ENCODE measurements around the gene ROCK2. TPM values are rescaled to one million over a fixed set of nuclear protein-coding genes. Genes with fewer than 3 reads are reported as not detected.

The ROCK2 gene
- total RNA-seq, 1 donor from 2014 or later = 63.5 TPM

DNA sequence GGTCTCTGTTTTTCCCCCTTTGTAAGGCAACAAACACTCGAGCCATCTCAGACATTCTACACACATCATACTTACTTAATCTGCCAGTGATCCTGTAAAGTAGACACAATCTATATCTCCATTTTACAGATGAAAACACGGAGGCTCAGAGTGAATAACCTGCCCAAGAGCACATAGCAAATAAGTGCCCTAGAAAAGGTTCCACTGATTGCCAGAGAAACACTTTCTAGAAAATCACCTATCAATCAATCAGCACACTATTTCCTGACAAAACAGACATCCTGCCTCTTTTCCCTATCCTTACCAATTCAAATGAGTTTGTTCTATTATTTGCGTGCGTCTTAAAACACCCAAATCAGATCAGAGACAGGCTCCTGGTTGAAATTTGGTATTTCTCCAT lies 165.2 kb downstream of the ROCK2 start:
- Histone ChIP-seq H3K27me3 (no peaks in the 10 kb centered on the region), H3K9me3 (no peaks in the 10 kb centered on the region), H3K4me1 (no peaks in the 10 kb centered on the region), H3K27ac (no peak overlapping the region), H3K36me3 (peaks cover 34% of the 10 kb centered on the region), H3K4me3 (no peak overlapping the region)
- intact Hi-C loops (cut with DNase I) = no loop called here
- TF ChIP-seq, protein P1, sequence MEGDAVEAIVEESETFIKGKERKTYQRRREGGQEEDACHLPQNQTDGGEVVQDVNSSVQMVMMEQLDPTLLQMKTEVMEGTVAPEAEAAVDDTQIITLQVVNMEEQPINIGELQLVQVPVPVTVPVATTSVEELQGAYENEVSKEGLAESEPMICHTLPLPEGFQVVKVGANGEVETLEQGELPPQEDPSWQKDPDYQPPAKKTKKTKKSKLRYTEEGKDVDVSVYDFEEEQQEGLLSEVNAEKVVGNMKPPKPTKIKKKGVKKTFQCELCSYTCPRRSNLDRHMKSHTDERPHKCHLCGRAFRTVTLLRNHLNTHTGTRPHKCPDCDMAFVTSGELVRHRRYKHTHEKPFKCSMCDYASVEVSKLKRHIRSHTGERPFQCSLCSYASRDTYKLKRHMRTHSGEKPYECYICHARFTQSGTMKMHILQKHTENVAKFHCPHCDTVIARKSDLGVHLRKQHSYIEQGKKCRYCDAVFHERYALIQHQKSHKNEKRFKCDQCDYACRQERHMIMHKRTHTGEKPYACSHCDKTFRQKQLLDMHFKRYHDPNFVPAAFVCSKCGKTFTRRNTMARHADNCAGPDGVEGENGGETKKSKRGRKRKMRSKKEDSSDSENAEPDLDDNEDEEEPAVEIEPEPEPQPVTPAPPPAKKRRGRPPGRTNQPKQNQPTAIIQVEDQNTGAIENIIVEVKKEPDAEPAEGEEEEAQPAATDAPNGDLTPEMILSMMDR (IDR thresholded peaks at IDR 0.05) = no peak
- ATAC-seq = no peak
- DNase-seq = no peak

DNA sequence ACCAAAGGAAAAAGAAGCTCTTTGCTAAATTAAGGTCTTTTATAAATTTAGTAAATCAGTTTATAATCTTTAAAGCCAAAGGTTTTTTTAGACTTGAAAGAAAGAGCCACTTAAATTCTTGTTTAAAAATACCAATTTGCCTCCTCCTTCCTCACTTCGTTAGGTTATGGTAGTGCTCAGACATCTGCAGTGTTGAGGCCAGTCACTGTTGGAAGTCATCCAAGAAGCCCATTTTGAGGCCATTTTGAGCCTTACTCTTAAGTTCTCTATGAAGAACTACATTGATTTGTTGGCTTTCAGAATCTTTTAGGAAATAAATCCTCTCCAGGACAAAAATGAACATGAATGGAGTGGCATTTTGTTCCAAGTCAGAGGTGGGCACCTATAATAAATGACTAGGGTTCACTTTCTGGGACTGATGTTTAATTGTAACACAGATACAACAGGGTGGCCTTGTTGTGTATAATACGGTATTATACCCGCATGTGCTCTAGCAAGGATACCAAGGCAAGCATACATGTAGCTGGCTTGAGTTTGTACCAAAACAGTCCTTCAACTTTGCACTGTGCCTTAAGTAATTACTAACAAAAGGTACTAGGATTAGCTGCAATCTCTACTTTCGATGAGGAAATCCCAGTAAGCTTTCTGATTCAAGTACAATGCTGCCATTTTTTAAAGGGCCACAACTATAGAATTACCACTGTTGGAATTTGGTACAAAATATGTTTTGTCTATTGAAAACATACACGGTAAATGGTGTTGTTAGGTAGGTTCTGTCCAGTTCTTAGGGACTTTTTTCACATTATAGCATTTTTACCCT lies 166.4 kb downstream of the ROCK2 start:
- H3K27me3 ChIP-seq = no peaks in the 10 kb centered on the region
- no peak overlapping the region for H3K4me3 ChIP-seq
- intact Hi-C loops (cut with DNase I) = no loop called here
- H3K36me3 ChIP-seq = peaks cover 32% of the 10 kb centered on the region
- H3K27ac ChIP-seq = no peak overlapping the region
- DNase-seq (no peak), ATAC-seq (no peak)
- TF ChIP-seq, protein P1 (IDR thresholded peaks at IDR 0.05) = no peak
- H3K9me3 ChIP-seq = no peaks in the 10 kb centered on the region
- H3K4me1 ChIP-seq = no peaks in the 10 kb centered on the region

DNA sequence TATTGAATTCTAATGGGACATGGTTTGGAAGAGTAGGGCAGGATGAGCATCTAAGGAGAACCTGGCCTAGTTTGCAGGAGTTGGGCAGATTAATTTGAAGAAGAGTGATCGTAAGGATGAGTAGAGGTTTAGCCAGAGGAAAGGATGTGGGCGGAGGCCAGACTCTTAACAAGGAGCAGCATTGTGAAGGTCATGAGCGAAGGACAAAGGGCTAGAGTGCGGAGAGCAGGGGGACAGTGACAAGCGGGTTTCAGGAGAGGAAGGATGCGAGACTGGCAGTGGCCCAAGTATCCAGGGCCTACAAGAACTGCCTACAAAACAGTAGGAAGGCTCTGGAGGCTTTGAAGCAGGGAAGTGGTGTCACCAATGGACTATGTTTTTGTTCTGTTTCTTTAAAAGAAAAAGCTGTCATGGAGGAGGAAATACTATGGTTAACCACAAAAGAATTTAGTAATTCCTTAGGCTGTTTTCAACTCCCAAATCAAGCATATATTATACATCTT lies 169.1 kb downstream of the ROCK2 start:
- Histone ChIP-seq H3K9me3 (no peaks in the 10 kb centered on the region), H3K27ac (no peak overlapping the region), H3K4me3 (no peak overlapping the region), H3K4me1 (no peaks in the 10 kb centered on the region), H3K36me3 (peaks cover 17% of the 10 kb centered on the region), H3K27me3 (no peaks in the 10 kb centered on the region)
- intact Hi-C loops (cut with DNase I) = no loop called here
- ATAC-seq (peak; percentile 62), DNase-seq (no peak)
- TF ChIP-seq, protein P1 (IDR thresholded peaks at IDR 0.05) = no peak

DNA sequence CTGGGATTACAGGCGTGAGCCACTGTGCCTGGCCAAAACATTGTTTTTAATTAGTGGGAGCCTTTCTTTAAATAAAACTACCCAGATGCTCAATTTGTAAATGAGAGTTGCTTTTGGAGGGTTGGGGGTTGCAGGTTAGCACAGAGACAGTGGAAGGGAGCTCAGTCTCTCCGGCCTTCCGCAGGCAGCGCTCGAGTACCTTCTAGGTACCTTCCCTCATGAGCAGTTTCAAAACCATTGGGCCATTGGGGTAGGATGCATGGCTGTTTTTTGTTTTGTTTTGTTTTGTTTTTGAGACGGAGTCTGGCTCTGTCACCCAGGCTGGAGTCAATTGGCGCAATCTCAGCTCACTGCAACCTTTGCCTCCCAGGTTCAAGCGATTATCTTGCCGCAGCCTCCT lies 170.2 kb downstream of the ROCK2 start:
- H3K4me1 ChIP-seq = no peaks in the 10 kb centered on the region
- ATAC-seq (no peak), DNase-seq (no peak)
- TF ChIP-seq, protein P1 (IDR thresholded peaks at IDR 0.05) = no peak
- H3K27me3 ChIP-seq = no peaks in the 10 kb centered on the region
- peaks cover 5% of the 10 kb centered on the region for H3K36me3 ChIP-seq
- intact Hi-C loops (cut with DNase I) = no loop called here
- H3K27ac ChIP-seq = no peak overlapping the region
- H3K4me3 ChIP-seq = no peak overlapping the region
- no peaks in the 10 kb centered on the region for H3K9me3 ChIP-seq

DNA sequence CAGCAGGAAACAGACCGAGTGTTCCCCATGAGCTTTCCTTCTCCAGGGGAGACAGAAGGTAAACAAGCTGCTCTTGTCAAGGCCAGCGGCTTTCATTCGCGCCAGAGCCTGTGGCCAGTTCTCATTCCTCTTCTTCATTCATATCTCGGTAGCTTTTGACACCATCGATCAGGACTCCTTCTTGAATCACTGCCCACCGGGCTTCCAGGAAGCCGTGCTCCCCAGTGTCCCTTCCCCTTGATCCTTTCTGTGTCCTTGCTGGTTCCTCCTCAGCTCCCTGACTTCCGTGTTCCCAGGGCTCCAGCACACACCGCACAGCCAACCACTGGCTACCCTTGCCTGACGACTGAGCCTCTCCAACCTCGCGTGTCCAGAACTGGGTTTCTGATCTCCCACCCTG lies 175.1 kb downstream of the ROCK2 start:
- Histone ChIP-seq H3K27ac (no peak overlapping the region), H3K9me3 (no peaks in the 10 kb centered on the region), H3K27me3 (no peaks in the 10 kb centered on the region), H3K36me3 (no peaks in the 10 kb centered on the region), H3K4me3 (no peak overlapping the region), H3K4me1 (no peaks in the 10 kb centered on the region)
- TF ChIP-seq, protein P1 (IDR thresholded peaks at IDR 0.05) = no peak
- ATAC-seq = peak; percentile 36
- intact Hi-C loops (cut with DNase I) = no loop called here
- no peak for DNase-seq
